HL-60 (cell line): ENCODE measurements around the gene CAMTA1.

Experiments
- DNase-seq, 2 experiments: peaks; one replicate each; pipeline ENCODE4 v3.0.0-alpha.2; 2010 to 2020; ENCODE audit warnings: low read depth in 1 of 2, low spot score in 1 of 2
- H3K27ac ChIP-seq: fragments of 250-450 bp; sonication (Bioruptor Pico); replicated peaks from 2 replicates; pipeline ENCODE4 v1.5.1; 2020; ENCODE audit warnings: mild to moderate bottlenecking, moderate library complexity
- H3K27me3 ChIP-seq: fragments of 250-450 bp; sonication (Bioruptor Pico); 2 replicates; pipeline ENCODE4 v1.5.1; 2021; ENCODE audit warnings: mild to moderate bottlenecking, moderate library complexity; ENCODE audit not compliant: insufficient read depth, poor library complexity, severe bottlenecking
- H3K4me3 ChIP-seq: replicated peaks from 2 replicates; pipeline ENCODE4 v1.5.1; 2011; ENCODE audit warnings: mild to moderate bottlenecking, control low read depth, low read length; ENCODE audit not compliant: insufficient read depth
- CTCF ChIP-seq: IDR thresholded peaks from one replicate; pipeline ENCODE4 v1.5.1; 2011; ENCODE audit warnings: low read length, control low read depth, inconsistent platforms; ENCODE audit not compliant: insufficient read depth
- GABPA ChIP-seq: IDR thresholded peaks from 2 replicates; pipeline ENCODE4 v1.6.1; 2012; ENCODE audit warnings: low read depth
- POLR2AphosphoS5 ChIP-seq: IDR thresholded peaks from 2 replicates; pipeline ENCODE4 v1.6.1; 2012; ENCODE audit warnings: low read depth
- REST ChIP-seq: IDR thresholded peaks from 2 replicates; pipeline ENCODE4 v1.6.1; 2012; ENCODE audit warnings: low read depth; ENCODE audit not compliant: insufficient replicate concordance
- SPI1 ChIP-seq: IDR thresholded peaks from 2 replicates; pipeline ENCODE4 v1.6.1; 2012; ENCODE audit warnings: low read depth, mild to moderate bottlenecking, borderline replicate concordance

CAMTA1 gene

GRCh38 chr1:7105269-7105668 lies 320.0 kb downstream of the CAMTA1 start:
- Histone ChIP-seq H3K27ac (no peak overlapping the region), H3K4me3 (no peak overlapping the region), H3K27me3 (no peaks in the 10 kb centered on the region)
- TF ChIP-seq POLR2AphosphoS5 (no peak), SPI1 (no peak), GABPA (no peak), REST (no peak), CTCF (no peak)
- no peak for DNase-seq

- DNase-seq, result no peak
- no peak overlapping the region for H3K27ac ChIP-seq
- no peaks in the 10 kb centered on the region for H3K27me3 ChIP-seq
- no peak overlapping the region for H3K4me3 ChIP-seq
- TF ChIP-seq REST (no peak), CTCF (no peak), POLR2AphosphoS5 (no peak), SPI1 (no peak), GABPA (no peak)
Measured at GRCh38 chr1:7106442-7107108, 321.3 kb downstream of the CAMTA1 start.

GRCh38 chr1:7107109-7107830 lies 322.0 kb downstream of the CAMTA1 start:
- no peak for DNase-seq
- TF ChIP-seq GABPA, result no peak
- TF ChIP-seq POLR2AphosphoS5, result no peak
- no peak for TF ChIP-seq CTCF
- no peak for TF ChIP-seq REST
- no peak for TF ChIP-seq SPI1
- Histone ChIP-seq H3K27me3 (no peaks in the 10 kb centered on the region), H3K4me3 (no peak overlapping the region), H3K27ac (no peak overlapping the region)
